Measurements from ENCODE around the gene IGF2.

IGF2 gene

GRCh38 chr11:2169626-2170570 lies 30.7 kb upstream of the IGF2 start:
- DNase-seq (ENCODE audit: low read depth), result no peak

DNA sequence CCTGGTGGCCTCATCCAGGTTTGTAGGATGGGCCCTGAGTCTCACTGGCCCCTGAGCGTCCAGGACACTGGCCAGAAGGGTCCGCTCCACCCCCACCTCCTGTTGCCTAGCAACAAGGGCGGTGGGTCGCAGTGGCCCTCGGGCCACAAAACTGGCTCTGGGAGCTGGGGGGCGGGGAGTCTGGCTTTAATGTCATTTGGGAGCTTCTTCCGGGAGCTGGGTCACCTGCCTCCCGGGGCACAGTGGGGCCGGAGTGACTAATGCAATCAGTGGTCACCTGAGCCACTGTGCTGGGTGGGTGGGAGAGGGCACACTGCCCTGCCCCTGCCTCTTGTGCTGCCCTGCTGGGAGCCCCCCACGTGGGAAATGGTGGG lies 29.8 kb upstream of the IGF2 start:
- DNase-seq (ENCODE audit: low read depth), result no peak

DNA sequence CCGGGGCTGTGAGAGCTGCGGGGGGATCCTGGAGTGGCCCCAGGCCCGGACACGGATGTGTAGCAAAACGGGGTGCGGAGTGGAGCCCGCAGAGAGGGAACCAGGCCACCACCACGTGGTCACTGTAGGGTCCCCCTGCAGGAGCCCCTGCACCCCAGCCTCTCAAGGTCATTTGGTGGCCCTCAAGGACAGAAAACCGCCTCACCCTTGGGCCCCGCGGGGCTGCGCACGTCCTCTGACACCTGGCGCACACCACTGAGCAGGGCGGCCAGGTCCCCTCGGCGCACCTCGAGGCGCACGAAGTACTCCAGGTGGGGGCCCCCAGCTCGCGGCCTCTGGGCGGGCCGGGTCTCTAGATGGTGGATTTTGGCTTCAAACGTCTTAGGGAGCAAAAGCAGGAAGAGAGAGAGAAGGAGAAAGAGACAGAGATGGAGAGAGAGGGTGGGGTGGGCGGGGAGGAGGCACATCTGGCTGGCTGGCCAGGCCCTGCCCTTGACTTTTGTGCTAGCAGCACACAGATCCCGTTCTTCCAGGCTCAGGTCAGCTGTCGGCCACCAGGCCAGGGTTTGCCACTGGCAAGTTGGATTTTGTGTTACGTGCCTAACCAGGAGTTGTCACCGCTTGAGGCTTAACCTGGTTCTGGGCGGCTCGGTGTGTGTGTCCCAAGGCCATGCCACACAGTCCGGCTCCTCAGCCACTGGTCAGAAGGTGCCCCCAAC lies 29.3 kb upstream of the IGF2 start:
- no peak for DNase-seq (ENCODE audit: low read depth)

GRCh38 chr11:2167141-2168045 lies 28.2 kb upstream of the IGF2 start:
- DNase-seq (ENCODE audit: low read depth), result no peak

GRCh38 chr11:2166091-2166851 lies 27.1 kb upstream of the IGF2 start:
- DNase-seq (ENCODE audit: low read depth), result no peak

GRCh38 chr11:2165571-2165970 lies 26.4 kb upstream of the IGF2 start:
- no peak for DNase-seq (ENCODE audit: low read depth)

DNA sequence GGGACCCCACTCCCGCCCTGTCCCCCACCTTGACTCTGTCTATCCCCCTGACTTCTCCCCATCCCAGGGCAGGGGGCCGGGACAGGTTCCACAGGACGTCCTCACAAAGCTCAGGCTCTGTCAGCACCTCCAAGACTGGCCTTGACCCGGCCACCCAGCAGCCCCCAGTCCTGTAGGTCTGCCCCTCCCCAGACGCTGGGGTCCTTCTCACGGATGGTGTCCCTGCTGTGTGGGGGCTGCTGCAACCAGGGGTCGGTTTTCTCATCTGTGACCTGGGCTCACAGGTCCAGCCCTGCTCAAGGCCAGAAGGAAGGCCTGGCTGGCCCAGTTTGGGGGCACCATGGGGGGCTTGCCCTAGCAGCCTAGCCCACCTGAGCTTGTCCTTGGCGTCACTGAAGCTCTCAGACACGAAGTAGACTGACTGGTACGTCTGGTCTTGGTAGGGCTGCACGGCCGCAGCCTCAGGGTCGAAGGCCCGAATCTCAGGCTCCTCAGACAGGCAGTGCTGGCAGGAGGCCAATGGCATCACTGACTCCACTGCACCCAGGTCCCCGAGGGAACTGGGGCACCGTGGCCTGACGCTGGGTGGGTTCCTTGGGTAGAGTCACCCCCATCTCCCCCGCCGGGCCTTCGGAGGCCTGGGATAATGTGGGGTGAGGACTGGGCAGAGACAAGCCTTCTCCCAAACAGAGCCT lies 25.8 kb upstream of the IGF2 start:
- DNase-seq (ENCODE audit: low read depth), result no peak

- no peak for DNase-seq (ENCODE audit: low read depth)
Observed at GRCh38 chr11:2164081-2164480, 24.9 kb upstream of the IGF2 start.

DNA sequence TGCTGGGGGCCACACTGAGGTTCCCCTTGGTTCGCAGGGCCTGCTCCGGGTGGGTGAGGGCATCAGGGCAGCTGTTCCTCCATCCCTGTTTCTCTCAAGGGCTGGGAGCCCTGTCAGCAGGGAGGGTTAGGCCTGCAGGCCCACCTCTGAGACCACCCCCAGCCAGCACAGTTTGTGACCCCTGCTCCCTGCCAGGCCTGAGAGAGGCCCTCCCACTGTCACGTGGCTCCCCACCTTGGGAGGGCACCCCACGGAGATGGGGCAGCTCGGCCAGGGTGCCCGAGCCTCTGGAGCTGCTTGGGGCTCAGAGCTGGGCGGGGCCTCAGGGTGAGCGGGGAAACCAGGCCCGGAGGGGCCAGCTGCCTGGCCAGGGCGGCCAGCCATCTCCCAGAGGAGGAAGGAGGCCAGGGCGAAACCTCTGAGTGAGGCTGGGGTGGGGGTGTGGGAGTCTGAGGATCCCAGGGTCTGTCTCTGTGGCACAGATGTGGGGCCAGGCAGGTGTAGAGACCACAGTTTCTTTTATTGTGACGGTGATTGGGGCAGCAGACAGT lies 24.3 kb upstream of the IGF2 start:
- no peak for DNase-seq (ENCODE audit: low read depth)

- no peak for DNase-seq (ENCODE audit: low read depth)
Observed at GRCh38 chr11:2160736-2161259, 21.6 kb upstream of the IGF2 start, which contains the start of gene INS. TSS of gene INS (minus strand) at chr11:2161209. CDS start at chr11:2160971, 238 bp downstream.

- DNase-seq (ENCODE audit: low read depth), result no peak
Observed at GRCh38 chr11:2159536-2160413, 20.6 kb upstream of the IGF2 start.

DNA sequence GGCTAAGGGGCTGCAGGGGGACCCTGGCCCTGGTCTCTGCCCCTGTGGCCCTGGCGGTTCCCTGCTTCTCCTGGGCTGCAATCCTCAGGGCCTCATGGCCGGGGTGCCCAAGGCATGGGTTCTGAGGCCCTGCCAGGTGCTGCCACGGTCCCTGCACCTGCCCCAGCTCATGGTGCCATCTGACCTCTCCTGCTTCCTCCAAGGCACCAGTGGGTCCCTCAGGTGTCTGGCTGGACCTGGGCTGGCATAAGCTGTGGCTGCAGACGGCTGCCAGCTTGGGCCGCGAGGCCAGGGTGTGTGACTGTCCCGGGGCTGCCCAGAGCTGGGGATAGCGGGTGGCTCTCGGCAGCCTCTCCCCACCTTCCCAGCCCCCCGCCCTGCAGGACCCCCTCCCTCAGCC lies 19.8 kb upstream of the IGF2 start:
- no peak for DNase-seq (ENCODE audit: low read depth)

DNA sequence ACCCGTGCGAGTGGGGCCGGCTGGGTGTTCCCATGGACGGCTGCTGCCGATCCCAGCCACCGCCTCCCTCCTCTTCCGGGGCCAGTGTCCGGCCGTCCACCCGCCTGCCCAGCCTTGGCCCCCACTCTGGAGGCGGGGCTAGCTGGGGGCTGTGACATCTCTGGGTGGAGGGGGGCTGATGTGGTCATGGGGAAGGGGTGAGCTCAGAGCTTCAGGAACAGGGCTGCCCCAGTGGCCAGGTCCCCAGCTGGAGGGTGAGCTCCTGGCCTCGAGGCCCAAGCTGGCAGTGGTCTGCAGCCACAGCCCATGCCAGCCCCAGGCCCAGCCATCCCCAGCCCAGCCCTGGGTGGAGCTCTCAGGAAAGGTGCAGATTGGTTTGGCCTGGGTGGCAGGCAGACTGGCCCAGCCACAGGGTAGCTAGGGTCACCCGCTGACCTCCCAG lies 19.1 kb upstream of the IGF2 start:
- no peak for DNase-seq (ENCODE audit: low read depth)

DNA sequence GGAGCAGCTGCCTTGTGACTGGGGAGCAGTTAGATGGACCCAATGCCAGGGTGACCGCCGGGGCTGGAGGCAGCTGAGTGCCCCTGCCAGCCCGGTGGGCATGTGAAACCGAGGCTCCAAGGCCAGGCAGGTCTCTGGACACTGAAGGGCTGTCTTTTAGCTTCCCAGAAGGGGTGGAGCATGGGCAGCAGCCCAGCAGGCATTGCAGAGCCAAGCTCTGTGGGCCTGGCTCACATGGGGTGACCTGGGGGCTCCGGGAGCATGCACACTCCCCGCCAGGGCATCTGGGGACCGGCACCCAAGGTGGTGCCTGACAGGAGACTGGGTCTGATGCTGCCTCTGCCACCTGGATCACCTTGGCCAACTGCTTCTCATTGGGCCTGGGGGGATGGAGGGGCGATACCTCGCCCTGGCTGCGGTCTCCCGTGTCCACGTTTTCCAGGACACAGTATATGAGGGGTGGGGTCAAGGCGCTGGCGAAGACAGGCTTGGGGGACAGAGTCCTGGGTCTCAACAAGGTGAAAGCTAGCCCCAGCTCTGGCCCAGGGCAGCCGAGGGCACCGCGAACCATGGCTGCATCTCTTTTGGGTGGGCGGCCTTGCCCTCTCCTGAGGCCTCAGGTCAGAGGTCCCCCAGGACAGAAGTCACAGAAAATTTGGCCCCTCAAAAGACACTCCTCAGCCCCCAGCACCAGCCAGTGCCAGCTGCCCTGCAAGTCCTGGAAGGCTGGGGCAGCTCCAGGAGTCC lies 18.3 kb upstream of the IGF2 start:
- no peak for DNase-seq (ENCODE audit: low read depth)

DNA sequence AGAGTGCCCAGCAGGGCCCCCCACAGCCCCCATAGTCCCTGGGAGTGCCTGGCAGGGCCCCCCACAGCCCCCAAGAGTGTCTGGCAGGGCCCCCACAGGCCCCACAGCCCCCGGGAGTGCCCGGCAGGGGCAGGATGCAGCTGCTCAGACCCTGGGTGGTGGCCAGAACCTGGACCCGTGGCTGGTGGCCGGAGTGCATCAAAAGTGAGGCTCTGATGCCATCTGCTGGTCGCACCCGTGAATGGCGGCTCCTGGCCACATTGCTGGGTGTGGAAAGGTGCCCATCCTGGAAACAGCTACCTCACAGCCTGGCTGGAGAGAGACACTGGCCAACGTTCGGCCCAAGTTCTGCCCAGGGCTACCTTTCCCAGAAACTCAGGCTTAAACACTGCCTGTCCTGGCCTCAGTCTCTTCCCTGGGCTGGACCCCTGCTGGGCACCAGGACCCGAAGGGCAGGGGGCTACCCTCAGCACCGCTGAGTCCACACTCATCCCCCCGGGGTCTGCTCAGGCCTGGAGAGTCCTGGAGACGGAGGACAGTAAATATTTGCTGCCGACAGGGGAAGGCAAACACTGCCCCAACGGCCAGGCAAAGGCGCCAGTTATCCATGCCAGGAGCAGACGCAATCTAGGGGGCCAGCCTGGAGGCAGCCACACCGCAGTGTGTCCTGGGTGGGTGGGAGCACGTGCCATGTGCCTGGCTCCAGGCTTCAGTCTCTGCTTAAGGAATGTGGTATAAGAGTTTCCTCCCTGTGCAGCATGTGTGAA lies 17.4 kb upstream of the IGF2 start:
- DNase-seq (ENCODE audit: low read depth), result peak; percentile 39

- DNase-seq (ENCODE audit: low read depth), result no peak
Observed at GRCh38 chr11:2155511-2155910, 16.3 kb upstream of the IGF2 start.

- DNase-seq (ENCODE audit: low read depth), result no peak
Observed at GRCh38 chr11:2154889-2155288, 15.7 kb upstream of the IGF2 start.

DNA sequence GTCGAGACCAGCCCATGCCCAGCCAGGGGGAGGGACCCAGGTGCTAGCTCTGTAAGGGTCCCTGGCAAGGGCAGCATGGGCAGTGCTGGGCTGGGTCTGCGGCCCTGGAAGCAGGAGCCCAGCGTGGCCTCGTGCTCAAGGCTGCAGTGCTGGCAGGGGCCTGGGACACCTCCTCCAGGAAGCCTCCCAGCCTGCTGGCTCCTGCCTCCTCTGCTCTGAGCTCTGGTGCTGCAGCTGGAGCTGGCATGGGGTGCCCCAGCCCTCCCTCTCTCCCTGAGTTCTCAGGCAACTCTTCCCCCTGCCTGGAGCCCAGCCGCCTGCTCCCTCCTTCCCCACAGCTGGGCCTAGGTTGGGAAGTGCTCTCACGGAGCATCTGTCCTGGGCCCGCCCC lies 15.0 kb upstream of the IGF2 start:
- no peak for DNase-seq (ENCODE audit: low read depth)

Data from activated T-cell treated with anti-CD3 and anti-CD28 coated beads for 24 hours (primary cell).